NCI-H1092 treated with DMSO at 0.1 percent for 48 hours (cell line): ENCODE results near the gene RPS18.

Experiments used
- DNase-seq: peaks from one replicate; lab custom pipeline; 2025; lab: John Stamatoyannopoulos, UW

The RPS18 gene

DNA sequence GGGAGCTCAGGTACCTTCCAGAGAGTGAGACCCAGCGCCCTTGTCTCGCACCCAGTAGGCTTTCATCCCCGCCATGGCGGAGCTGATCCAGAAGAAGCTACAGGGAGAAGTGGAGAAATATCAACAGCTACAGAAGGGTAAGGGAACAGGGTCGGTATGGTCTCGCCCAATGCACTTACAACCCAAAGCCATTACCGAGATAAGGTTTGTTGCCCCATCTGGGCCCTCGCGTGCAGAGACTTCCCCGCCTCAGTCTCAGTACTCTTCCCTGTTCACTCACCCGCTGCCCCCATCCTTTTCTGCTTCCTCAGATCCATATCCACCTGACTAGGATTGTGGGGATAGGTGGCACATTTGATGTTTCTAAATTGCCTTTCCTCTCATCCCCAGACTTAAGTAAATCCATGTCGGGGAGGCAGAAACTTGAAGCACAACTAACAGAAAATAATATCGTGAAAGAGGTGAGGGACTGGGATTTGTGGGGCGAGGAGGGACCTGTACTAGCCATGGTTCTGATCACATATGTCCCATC lies 18.0 kb downstream of the RPS18 start:
- DNase-seq: no peak

DNA sequence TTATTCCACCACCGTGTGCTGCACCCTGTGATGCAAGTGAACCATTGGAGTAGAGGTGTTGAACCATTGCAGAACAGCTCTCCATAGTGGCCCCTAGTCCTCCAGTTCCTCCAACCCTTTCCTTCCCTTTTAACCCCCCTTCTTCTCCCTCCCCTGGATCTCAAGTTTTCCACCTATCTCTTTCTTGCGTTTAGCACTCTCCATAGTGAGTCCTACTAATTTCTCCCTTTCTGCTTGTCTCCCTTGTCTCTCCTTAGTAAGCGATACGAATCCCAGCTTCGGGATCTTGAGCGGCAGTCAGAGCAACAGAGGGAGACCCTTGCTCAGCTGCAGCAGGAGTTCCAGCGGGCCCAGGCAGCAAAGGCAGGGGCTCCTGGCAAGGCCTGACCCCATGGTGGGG lies 18.6 kb downstream of the RPS18 start:
- no peak for DNase-seq

DNA sequence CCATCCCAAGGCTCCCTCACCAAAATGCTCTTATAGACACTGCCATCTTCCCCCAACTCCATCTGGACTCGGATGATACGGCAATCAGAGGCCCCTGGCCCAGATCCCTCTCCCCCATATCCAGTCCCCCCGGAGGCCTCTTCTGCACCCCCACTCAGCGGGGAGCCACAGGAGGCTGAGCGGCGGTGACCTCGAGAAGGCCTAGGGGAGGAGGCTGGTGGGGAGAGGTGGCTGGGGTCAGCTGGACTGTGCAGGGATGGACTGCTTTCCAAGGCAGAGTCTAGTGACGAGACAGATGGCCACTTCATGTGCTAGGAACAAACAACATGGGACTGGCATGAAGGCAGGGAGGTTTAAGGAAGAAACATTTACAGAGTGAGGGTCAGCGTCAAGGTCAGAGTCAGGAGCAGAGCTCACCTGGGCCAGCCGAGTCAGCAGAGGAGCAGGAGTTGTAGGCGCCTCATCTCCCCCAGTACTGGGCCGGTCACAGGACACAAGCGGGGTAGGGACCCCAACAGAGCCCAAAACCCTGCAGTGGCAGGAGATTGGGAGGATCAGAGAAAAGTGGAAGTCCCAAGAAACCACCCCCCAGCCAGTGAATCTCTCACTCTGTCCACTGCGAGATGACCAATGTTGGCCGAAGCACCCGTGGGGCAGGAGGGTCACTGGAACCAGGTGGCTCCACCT lies 21.3 kb downstream of the RPS18 start:
- DNase-seq: no peak

DNA sequence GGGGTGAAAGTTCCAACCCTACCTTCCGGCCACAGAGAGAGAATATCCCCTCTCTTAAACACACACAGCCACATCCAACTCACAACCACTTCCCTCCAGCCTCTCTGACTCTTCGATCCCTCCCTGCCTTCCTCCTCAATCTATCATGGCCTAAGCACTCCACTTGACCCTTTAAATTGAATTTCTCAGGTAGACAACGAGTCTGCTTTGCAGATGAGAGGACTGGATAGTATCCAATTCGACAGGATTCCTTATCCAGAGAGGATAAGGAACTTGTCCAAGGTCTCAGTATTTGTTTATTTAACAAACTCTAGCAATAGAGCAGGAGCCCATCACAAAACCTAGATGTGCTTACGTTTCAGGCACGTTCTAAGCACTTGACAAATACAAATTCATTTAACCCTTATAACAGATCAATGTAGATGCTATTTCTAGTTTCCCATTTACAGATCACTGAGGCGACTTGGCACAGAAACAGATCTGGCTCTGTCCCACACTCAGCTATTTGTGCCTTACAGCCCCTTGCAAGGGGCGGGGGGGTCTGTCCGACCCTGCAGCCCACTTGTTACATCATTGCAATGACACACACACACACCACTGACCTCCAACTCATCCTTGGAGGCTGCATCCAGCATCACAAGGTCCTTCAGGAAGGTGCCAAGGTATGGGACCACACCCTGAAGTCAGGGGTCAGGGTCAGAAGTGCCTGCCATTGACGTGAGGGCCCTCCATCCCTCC lies 22.4 kb downstream of the RPS18 start:
- no peak for DNase-seq

DNA sequence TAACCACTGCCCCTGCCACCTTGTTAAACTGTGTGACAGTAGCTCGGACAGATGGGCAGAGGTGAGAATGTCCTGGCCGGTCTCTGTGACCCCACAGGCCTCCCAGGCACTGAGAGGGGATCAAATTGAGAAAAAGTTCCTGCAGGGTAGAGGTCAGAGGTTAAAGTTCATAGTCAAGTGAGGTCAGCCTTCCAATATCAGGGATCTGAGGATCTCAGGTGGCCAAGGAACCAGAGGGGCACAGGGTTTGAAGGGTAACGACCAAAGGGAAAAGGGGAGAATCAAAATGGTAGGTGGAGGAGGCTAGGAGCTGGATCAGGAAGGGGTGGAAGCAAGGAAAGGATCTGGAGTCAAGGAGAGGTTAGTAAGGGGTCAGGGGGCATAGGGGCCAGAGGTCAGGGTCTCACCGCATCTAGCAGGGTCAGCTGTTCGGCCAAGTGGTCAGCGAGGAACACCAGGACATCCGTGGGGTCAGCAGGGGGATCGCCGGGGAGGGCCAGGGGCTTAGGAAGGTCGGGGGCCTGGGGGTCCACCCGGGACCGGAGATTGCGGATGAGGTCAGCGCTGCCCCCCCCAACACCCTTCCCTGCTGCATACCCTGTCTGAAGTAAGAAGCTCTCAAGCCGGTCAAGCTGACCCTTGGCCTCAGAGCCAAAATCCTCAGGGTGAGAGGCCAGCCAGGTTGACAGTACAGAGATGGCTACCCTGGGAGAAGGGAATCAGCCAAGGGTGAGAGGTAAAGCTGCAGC lies 23.9 kb downstream of the RPS18 start:
- DNase-seq: no peak

DNA sequence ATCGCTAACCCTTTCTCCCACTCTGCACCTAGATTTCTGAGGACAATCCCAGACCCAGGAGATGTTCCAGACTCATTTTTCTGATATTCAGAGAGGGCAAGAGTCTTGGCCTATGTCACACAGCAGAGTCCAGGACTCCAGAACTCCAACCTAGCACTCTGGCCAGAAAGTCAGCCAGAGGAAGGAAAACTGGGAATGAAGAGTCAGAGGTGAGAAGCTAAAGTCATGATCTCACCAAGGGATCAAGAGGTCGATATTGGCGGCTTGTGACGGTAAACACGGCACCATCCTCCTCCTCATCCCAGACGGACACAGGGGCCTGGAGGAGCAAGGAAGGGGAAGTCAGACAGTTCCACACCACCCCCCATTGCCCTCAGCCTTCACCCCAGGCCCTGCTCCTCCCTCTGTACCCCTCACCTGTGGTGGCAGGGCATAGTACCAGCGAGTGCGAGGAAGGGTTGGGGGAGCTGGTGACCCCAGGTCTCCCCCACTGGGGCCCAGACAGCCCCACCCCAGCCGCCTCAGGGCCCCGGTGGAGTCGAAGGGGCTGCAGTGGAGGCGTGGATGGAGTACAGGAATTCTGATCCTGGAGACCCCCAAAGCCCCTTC lies 25.0 kb downstream of the RPS18 start:
- no peak for DNase-seq

DNA sequence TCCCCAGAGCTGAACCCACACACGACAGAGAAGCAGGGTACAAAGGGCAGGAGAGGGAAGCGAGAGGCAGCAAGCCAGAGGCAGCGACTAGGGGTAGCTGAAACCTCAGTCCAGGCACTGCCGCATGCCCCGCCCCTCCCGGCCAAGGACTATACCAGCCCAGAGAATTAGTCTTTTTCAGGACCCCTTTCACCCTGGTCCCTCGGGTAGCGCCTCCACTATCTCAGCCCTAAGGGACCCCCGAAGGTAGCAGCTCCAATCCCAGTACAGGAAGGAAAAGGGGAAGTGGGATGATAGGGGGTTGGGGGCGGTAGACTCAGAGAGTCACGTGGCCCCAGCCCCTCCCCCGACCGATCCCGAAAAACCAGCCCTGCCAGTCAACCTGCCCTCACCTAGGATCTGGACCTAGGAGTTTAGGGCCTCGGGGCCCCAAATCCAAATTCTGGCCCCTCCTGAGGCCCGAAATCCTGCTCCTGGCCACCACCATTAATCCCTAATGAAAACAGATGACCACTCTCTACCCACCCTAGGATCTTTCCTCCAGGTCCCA lies 25.6 kb downstream of the RPS18 start:
- no peak for DNase-seq

DNA sequence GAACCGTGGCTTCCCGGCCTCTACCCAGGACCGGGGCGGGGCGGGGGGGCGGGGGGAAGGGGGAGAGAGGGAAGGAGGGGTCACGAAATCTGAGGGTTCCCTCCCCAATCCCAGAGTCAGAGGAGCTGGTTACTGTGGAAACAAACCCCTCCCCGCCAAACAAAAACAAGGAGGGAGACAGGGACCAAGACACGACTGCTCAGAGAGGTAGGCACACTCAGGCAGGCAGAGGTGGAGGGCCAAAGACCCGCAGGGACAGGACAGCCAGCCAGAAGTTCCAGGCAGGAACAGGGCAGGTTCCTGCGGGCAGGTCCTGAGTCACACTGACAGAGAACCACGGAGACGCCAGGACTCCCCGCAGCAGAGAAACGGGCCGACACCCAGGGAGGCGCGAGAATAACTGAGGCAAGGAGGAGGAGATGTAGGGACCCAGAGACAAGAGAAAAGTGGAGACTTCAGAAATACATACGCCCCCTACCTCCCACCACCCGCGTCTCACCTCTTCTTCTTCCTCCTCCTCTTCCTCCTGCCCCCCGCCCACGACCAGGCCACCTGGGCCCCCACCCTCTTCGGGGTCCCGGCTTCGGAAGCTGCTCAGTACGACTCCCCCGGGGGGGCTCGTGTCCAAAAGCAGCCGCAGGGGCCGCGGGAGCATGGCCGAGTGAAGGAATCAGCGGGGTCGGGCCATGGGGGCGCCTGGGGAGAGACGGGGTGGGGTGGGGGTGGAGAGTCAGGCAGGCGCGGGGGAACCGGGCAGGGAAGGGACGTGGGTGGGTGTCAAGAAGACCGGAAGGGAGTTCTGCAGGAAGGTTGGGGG lies 26.3 kb downstream of the RPS18 start:
- peak; percentile 4 for DNase-seq

DNA sequence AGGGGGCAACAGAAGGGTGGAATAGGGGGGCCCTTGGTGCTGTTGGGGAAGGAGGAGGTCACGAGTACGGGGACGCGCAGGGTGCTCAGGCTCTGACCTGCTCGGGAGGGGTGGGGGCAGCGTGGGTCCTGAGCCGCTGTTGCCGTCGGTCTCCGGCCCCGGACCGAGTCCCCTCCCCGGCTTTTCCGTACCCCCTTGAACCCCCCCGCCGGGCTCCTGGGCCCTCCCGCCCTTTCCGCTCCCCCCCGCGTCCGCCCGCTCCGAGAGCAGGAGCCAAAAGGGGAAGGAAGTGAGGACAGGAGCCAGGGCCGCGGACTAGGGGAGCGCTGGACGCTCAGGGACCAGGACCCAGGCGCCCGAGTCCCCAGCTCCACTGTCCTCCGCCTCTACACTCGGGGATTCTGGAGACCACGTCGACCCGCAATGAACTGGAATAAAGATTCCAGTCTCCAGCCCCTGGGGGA lies 26.9 kb downstream of the RPS18 start, which contains the start of gene RGL2:
Gene RGL2, minus strand, starts transcription at position 170 of the 464 bp plus-strand sequence. CDS start 332 bp downstream, outside the sequence.
- peak; percentile 62 for DNase-seq

DNA sequence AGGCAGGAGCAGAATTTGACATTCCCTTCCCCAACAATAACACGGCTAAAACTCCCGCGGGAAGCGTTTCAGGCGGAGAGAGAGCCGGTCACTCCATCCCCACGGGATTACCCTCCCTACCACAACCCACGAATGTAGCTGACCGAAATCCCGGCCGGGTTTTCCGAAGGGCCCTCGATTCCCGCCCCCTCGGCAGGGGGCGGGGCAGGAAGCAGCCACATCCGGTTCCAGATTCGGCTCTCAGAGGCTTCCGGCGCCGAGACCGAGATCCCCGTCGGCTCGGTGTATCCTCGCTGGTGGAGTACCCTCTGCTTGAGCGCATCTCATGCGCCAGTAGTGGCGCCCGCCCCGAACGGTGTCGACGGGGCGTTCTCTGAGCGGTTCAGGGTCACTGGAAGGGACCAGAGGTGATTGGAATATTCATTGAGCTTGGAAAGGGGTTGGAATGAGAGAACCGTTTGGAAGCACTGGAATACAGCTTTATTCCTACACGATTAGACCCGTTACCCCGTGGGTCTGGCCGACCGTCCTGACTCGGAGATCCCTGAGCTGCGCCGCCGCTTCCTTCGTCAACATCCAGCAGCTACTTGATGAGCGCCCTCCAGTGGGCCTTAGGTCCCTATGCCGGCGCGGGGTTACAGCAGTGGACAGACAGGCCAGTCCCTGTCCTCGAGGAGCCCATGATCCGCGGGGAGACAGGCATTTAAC lies 27.5 kb downstream of the RPS18 start:
- peak; percentile 81 for DNase-seq

DNA sequence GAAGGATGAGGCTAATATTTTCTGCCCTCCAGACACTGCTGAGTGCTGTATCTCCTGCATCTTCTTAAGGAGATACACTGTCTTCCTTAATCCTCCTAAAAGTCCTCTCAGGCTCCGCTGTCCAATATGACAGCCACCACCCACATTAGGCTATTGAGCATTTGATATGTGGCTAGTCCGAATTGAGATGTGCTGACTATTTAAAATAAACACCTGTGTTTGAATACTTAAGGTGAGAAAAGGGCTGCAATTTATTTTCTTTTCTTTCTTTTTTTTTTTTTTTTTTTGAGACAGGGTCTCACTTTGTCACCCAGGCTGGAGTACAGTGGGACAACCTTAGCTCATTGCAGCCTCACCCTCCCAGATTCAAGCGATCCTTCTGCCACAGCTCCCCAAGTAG lies 30.0 kb downstream of the RPS18 start:
- DNase-seq: no peak

DNA sequence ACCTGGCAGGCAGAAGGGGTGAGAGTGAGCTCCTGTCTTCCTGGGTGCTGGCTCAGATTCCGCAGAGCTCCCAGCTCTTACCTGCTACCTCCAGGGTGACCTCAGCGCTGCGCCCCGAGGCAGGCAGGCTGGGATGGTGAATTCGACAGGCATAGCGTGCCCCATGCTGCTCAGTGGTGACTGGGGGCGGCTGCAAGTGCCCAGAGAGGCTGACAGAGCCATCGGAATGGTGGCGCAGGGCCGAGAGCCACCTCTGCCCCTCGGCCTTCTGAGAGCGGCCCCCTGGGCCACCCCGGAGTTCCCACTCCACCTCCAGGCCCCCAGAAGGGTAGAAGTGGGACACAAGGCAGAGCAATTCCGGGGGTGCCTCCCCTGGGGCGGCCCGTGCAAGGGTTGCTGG lies 32.3 kb downstream of the RPS18 start:
- DNase-seq: no peak

DNA sequence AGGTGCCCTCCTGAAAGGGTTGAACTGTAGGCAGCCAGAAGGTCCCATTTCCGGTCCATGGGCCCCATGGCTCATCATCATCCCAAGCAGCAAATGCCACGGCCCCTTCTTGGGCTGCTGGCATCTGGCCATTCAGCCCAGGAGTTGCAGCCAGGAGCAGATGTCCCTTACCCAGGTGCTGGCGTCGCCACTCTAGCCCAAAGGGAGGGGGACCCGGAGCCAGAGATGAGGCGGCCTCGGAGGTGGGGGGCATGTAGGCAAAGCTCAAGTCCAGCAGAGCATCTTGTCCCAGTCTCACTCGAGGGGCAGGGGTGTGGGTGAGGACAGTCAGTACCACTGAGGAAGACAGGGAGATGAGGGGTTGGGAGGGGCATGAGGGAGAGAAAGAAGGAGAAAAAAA lies 33.2 kb downstream of the RPS18 start:
- DNase-seq: no peak

DNA sequence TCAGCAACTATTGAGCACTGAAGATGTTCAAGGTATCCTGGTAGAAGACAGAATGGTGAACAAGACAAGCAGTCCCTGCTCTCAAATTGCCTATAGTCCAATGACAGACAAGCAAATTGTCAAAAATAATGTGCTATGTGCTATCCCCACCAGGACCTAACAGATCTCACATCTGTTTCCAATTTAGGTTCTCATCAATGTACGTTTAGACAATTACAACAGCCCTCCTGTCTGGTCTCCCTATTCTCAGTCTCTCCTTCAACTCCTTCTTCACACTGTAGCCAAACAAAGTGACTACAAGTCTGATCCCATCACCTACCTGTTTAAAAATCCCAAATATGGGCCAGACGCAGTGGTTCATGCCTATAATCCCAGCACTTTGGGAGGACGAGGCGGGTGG lies 34.5 kb downstream of the RPS18 start:
- no peak for DNase-seq

DNA sequence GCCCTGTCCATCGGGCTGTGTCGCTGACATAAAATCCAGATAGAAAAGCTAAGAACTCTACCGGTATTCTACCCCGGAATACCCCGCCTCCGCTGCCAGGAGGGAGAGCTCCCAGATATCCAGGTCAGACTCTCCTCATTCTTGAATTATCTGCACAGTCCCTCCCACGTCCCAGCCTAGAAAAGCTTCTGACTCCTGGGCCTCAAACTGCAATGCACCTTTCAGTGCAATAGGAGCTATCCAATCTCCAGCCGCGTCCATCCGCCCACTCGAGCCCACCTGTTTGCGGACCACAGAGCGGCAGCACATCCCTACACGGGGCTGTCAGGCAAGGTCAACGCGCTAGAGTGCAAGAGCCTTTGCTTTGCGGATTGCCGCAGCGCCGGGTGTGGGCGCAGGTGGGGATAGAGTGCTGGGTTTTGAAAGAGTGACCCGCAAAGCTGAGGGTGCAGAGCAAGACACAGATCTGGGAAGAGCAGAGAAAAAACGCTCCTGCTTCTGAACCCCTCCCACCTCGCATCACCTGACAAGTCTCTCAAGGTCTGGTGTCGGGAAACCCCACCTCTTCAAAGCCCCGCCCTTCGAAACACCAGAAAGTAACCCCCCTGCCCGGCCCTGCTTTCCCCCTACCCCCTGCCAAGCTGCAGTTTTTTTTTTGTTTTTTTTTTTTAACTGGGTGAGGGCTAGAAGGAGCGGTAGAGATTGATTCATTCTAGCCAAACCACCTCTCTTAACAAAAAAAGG lies 40.7 kb downstream of the RPS18 start:
- DNase-seq: peak; percentile 62

DNA sequence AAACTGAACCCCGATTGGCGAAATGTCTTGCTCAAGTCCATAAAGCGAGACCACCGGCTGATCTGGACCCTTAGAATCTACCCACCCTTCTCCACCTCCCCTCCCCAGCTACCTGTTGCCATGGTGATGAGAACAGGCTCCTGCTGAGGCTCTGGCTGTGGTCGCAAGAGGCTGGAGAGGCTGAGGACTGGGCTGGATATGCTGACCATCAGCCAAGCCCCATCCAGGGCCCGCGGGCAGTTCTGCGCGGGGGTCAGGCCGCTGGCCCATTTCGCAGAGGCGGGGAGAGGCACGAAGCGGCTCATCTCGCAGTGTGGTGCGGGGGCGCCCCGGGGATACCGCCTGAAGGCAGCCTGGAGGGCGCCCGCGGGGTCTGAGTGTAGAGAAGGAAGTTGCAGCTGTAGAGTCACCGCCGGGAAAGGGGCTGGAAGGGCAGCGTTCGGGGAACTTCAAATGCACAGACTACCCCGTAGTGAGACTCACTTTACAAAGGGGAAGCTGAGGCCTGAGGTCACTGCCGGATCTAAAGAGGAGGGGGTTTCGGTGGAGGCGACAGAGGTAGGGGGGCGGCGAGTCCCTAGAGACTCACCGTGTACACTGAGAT lies 41.3 kb downstream of the RPS18 start:
- peak; percentile 10 for DNase-seq

DNA sequence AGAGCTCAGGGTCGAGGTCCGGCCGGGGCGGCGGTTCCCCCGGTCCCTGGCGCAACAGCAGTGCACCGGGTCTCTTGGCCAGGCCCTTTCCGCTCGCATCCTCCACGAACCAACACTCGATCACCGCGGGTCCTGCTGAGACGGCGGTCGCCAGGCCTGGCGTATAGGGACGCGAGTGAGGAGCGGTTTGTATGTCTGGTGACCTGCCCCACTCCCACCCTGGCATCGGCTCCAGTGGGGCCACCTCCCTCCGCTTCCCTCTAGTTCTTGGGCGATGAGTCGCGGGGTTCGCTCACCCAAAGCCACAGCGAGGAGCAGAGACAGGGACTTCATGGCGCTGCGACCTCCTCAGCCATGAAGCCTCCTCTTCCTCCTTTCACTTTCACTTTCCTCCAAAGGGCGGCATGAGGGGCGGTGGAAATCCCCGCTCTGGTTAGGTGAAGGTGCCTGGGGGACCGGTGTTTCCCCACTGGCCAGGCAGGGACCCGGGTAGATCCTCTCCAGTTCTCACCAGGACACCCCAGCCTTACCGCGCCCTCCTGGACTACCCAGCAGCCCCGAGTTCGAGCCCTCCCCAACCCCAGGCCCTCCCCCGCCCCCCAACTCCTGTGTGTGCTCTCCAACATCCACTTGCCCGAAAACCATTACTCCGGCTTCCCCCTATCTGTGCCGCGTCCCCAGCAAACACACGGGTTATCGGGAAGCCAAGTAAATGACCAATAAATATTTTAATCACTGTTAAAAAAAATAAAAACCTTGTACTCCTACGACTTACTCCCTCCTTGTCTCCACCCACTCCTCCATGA lies 42.0 kb downstream of the RPS18 start, which contains the start of gene TAPBP:
Gene TAPBP, minus strand, starts transcription at position 370 of the 806 bp plus-strand sequence. Its CDS starts 37 bp downstream, at position 333.
- peak; percentile 34 for DNase-seq

DNA sequence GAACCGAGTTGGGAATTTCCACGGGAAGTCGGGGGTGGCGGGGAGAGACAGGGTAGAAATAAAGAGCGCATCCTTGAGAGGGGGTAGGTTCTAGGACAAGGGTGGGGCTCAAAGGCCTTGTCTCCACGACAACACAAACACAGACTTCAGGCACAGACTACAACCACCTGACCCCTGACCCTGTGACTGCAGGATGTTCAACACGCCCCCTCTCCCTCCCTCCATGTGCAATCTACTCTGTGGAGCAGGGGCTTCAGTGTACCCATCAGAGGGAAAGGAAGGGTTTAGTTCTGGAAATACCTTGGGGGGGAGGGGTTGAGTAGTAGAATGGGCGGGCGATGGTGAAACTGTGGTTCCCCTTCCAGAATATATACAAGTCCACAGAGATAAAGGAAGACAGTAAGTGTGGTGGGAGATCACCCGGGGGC lies 42.7 kb downstream of the RPS18 start:
- peak; percentile 6 for DNase-seq
